Lower leg skin (tissue), 4 donors: ENCODE results near the gene C22orf31. TPM values are rescaled to one million over a fixed set of nuclear protein-coding genes. Genes with fewer than 3 reads are reported as not detected.

Experiments used
- DNase-seq, 2 donors: peaks; one replicate each; pipeline ENCODE4 v3.0.0-alpha.2; 2019; ENCODE audit warnings: low spot score in 2 of 2
- H3K4me3 ChIP-seq: fragments of 200-600 bp; sonication (generic); 2 replicates; pipeline ENCODE4 v1.5.1; 2017; ENCODE audit warnings: mild to moderate bottlenecking, low read depth; ENCODE audit not compliant: poor library complexity, severe bottlenecking
- POLR2A ChIP-seq, 2 donors: fragments of 450-650 bp; IDR thresholded peaks; one replicate each; pipeline ENCODE4 v1.6.1; 2016 to 2017; ENCODE audit warnings: antibody characterized with exemption in 2 of 2, mild to moderate bottlenecking in 1 of 2, moderate library complexity in 1 of 2
- WGBS, 2 donors: methylation state at CpG; one replicate each; pipeline ENCODE4 v1.1.5; 2018; 5-methylcytosine and 5-hydroxymethylcytosine counted together
- intact Hi-C: fragments of 100-400 bp; cut with DNase I; formaldehyde crosslinking; loops from one replicate; pipeline ENCODE4 v1.15.0; 2023; ENCODE audit warnings: low total_unique reads
- total RNA-seq, 4 donors: library from RNA; depleted of rRNA; stranded (reverse); fragments of >200 nt; gene quantifications; one replicate each; pipeline ENCODE4 v1.1.0, GENCODE V29; 2016
- TF ChIP-seq, protein P1 (sequence below), 3 donors: fragments of 450-650 bp; IDR thresholded peaks; one replicate each; pipeline ENCODE4 v1.5.1; 2016; ENCODE audit warnings: antibody characterized with exemption in 3 of 3, mild to moderate bottlenecking in 3 of 3, moderate library complexity in 2 of 3

The C22orf31 gene
- total RNA-seq, 4 donors from 2014 or later = 0.52 TPM; not detected in 3

DNA sequence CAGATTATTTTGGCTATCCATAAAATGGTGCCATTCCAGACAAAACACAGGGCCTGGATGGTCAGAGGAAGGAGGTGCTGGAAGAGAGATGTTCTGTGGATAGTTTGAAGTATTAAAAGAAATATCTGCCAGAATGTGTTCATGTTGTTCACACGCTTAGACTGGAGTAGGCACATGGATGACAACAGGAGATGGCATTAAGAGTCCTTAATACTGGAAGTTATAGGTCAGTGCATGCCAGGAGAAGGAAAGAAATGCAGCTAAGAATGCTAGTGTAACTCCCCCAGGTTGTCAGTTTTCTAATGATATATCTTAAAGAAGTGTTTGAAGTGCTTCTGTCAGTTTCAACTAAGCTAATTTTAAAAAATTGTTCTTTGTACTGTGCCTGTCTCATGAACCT is 31.4 kb upstream of the C22orf31 start:
- no peak overlapping the region for H3K4me3 ChIP-seq
- intact Hi-C loops = no loop called here
- 61 to 81% methylated on average over 1 of the region's 1 CpG for WGBS, 2 donors
- TF ChIP-seq POLR2A (IDR thresholded peaks at IDR 0.05) = no peak
- TF ChIP-seq, protein P1, sequence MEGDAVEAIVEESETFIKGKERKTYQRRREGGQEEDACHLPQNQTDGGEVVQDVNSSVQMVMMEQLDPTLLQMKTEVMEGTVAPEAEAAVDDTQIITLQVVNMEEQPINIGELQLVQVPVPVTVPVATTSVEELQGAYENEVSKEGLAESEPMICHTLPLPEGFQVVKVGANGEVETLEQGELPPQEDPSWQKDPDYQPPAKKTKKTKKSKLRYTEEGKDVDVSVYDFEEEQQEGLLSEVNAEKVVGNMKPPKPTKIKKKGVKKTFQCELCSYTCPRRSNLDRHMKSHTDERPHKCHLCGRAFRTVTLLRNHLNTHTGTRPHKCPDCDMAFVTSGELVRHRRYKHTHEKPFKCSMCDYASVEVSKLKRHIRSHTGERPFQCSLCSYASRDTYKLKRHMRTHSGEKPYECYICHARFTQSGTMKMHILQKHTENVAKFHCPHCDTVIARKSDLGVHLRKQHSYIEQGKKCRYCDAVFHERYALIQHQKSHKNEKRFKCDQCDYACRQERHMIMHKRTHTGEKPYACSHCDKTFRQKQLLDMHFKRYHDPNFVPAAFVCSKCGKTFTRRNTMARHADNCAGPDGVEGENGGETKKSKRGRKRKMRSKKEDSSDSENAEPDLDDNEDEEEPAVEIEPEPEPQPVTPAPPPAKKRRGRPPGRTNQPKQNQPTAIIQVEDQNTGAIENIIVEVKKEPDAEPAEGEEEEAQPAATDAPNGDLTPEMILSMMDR (IDR thresholded peaks at IDR 0.05) = no peak
- DNase-seq = no peak

DNA sequence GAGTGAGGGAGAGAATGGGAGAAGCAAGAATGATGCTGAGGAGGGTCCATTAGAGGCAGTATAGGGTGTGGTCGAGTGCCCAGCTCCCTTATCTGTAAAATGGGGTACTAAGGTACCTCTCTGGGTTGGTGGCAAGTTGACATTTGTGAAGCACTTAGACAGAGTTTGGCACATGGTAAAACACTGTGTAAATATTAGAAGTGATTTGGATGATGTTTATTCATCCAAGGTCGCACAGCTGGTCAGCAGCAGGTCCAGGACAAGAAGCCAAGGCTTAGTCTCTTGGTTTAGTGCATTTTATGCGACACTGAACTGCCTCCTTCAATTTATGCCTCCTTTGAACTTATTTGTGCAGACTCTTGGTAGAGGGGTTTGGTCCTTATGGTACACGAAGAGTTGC is 30.6 kb upstream of the C22orf31 start:
- TF ChIP-seq POLR2A (IDR thresholded peaks at IDR 0.05) = no peak
- TF ChIP-seq, protein P1 (IDR thresholded peaks at IDR 0.05) = no peak
- intact Hi-C loops = no loop called here
- WGBS, 2 donors = 70 to 73% methylated on average over 4 of the region's 4 CpGs
- no peak for DNase-seq
- H3K4me3 ChIP-seq = no peak overlapping the region

DNA sequence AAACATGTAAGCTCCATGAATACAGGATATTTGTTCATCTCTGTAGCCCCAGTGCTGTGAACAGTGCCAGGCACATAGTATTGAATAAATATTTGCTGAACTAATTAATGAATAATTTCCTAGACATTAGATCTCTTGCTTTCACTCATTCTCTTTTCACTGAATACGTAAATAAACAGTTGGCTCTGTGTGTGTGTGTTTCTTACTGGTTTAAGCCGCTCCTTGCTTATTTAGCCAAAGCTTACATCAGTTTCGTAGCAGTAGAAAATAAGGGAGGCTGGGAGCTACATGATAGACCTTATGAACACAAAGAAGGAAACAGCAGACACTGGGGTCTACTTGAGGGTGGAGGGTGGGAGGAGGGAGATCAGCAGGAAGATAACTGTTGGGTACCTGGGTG is 28.4 kb upstream of the C22orf31 start:
- 67 to 69% methylated on average over 3 of the region's 3 CpGs for WGBS, 2 donors
- no peak for DNase-seq
- intact Hi-C loops = no loop called here
- no peak overlapping the region for H3K4me3 ChIP-seq
- no peak for TF ChIP-seq POLR2A (IDR thresholded peaks at IDR 0.05)
- TF ChIP-seq, protein P1 (IDR thresholded peaks at IDR 0.05) = no peak

DNA sequence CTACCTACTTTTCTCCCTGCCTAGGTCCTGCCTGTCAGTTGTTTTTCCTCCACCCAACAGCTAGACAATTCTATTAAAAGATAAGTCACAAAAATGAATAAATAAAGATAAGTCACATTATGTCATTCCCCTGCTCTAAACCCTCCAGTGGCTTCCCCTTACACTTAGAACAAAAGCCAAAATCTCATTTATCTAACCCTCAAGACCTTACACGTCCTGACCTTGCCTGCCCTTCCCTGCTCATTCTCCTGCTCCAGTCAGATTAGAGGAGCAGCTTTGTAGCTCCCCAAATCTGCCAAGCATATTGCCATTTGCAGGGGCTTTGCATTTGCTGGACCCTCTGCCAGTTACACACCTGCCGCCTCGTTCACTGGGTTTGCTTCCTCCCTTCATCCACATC is 27.9 kb upstream of the C22orf31 start:
- intact Hi-C loops = no loop called here
- no peak for TF ChIP-seq POLR2A (IDR thresholded peaks at IDR 0.05)
- 71 to 73% methylated on average over 3 of the region's 3 CpGs for WGBS, 2 donors
- H3K4me3 ChIP-seq = no peak overlapping the region
- DNase-seq = no peak

DNA sequence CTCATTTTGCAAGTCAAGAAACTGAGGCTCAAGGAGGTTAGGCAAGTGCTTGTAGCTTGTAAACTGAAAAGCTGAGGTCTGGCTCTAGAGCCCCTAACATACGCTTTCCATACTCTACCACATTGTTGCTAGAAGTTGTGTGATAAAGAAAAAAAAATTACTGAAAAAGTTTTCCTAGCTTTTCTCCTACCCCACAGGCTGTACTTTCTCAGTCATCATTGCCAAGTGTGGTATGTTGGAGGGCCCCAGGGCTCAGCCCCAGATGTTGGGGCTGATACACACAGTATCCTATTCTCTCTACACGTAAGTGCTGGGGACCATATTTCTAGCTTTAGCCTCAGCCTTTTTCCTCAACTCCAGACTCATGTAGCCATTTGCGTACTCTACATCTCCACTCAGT is 27.2 kb upstream of the C22orf31 start:
- no peak overlapping the region for H3K4me3 ChIP-seq
- no peak for DNase-seq
- intact Hi-C loops = no loop called here
- WGBS, 2 donors = 91 to 94% methylated on average over 3 of the region's 3 CpGs
- TF ChIP-seq, protein P1 (IDR thresholded peaks at IDR 0.05) = no peak
- no peak for TF ChIP-seq POLR2A (IDR thresholded peaks at IDR 0.05)

DNA sequence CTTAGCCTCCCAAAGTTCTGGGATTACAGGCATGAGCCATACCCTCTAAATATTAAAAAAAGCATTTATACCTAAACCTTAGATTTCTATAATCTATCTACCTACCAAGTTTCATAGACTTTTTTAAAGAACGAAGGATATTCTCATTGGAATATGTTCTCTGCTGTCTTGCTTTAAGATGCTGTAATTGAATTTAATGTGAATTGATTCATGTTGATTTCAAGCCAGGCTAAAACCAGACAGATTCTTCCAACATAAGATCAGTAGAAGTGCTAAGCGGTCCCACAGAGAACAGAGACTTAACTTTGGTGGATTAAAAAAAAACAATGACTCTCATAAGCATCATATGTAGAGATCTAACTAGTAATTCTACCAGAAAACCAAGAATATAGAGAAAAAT is 25.4 kb upstream of the C22orf31 start:
- no peak for DNase-seq
- intact Hi-C loops = no loop called here
- WGBS, 2 donors = 92 to 94% methylated on average over 2 of the region's 2 CpGs
- no peak for TF ChIP-seq POLR2A (IDR thresholded peaks at IDR 0.05)
- TF ChIP-seq, protein P1 (IDR thresholded peaks at IDR 0.05) = no peak
- H3K4me3 ChIP-seq = no peak overlapping the region
